HG02571 (cell line): ENCODE data around the gene ECE2.
A peak's percentile ranks its signal among the peaks of the same experiment; 100 is the strongest.
"Not testable (repeated sequence)": the region's sequence is repeated elsewhere in the genome, so short reads cannot be mapped to it uniquely, and the experiment has no call there.

Experiments
- ATAC-seq: cut with Tn5 transposase; IDR thresholded peaks from one replicate; pipeline ENCODE4 v1.9.1; 2021; ENCODE audit warnings: mild to moderate bottlenecking, moderate library complexity; ENCODE audit not compliant: unreplicated experiment

ECE2 gene

DNA sequence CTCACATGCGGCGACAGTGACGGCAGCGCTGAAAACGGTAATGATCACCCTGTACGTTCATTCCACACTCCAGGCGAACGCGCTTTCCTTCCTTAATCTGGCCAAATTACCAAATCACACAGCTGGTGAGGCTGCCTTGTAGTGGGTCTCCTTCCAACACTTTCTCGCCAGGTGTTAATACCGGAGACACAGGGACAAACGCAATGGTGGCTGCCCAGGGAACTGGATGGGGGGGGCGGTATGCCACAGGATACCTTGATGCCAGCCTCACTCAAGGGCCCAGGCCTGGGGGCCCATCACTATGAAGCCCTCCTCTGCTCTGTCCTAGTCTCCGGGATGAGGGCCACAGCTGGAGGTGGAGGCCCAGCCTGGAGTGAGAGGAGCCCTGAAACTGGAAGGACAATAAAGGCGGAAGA lies 13.1 kb upstream of the ECE2 start:
- ATAC-seq: no peak

DNA sequence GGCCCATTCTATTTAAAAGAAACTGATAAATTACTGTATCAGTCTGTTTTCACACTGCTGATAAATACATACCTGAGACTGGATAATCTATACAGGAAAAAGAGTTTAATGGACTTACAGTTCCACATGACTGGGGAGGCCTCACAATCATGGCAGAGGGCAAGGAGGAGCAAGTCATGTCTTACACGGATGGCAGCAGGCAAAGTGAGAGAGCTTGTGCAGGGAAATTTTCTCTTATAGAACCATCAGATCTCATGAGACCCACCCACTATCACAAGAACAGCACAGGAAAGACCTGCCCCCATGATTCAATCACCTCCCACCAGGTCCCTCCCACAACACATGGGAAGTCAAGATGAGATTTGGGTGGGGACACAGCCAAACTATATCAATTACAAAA lies 8.6 kb upstream of the ECE2 start:
- not testable (repeated sequence) for ATAC-seq

DNA sequence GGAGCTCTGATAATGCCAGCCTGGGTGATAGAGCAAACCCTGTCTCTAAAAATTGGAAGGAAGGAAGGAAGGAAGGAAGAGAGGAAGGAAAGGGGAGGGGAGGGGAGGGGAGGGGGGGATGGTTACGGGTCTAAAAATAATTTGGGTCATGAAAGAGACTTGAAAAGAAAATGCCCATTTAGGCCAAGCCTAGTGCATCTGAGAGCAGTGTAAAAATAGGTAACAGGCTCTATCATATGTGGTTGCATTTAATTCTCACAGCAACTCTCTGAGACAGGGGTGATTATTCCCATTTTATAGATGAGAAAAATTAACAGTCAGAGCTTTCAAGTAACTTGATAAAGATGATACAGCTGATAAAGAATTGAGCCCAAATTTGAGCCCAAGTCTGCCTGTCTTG lies 3.6 kb upstream of the ECE2 start:
- no peak for ATAC-seq

DNA sequence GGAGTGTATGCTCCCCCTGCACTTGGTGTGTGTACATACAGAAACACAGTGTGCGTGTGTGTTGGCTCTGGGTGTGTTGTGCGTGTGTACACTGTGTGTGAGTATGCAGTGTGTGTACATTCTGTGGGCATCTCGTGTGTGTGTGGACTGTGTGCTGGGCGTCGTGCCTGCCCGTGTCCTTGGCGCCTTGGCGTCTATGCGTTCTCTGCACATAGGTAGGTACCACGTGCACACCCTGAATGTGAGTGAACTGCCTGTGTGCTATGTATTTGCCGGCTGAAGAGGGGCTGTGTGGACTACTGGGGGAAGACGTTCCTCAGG lies 481 bp upstream of the ECE2 start:
- ATAC-seq: no peak

DNA sequence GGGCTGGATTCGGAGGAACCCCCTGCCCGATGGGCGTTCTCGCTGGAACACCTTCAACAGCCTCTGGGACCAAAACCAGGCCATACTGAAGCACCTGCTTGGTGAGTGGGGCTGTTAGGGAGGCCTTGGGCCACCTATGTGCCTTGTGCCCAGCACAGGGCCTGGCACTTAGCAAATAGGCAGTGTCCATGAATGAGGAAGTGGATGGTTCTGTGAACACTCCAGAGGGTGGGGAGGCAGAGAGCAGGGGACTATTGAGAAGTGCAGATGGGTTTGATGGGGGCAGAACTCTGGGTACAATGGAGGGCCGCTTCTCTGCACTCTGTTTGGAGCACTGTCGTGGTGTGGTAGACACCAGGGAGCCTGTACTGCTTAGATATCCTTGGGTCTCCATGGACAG lies 1.5 kb downstream of the ECE2 start:
- no peak for ATAC-seq

DNA sequence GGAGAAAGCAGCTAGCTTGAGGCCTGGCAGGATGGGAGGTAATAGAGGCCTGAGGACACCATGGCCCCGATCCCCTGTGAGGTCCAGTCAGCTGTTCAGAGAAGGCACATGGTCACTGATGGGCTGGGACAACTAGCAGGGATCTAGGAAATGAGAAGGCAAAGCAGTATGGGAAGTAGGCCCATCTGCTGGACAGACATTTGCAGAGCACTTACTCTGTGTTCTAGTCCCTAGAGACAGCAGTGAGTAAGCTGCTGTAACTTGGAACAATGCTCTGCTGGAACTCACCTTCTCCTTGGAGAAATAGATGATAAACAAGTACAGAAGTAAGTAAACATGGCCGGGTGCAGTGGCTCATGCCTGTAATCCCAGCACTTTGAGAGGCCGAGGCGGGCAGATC lies 7.1 kb downstream of the ECE2 start:
- ATAC-seq: no peak

DNA sequence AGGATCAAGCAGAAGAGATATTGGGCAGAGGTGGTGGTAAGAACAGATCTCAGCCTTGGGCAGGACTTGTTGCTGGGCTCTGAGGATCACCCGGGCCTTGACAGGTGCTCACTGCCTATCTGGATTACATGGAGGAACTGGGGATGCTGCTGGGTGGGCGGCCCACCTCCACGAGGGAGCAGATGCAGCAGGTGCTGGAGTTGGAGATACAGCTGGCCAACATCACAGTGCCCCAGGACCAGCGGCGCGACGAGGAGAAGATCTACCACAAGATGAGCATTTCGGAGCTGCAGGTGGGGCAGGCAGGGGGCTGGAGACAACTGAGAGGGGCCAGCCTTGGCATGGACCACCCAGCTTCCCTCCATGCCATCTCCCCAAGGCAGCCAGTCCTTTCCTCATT lies 7.9 kb downstream of the ECE2 start:
- no peak for ATAC-seq

DNA sequence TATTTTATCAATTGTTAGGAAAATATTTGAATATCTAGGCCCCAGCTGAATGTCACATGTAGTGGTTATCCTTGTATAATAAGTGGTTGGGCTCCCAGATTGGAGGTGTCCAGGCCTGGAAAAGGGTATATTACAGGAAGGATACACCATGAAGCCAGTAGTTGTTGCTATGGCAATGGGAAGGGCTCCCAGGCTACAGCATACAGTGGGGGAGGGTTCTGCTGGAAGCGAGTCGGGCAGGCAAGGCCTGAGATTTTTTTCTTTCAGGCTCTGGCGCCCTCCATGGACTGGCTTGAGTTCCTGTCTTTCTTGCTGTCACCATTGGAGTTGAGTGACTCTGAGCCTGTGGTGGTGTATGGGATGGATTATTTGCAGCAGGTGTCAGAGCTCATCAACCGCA lies 8.9 kb downstream of the ECE2 start:
- ATAC-seq: no peak

DNA sequence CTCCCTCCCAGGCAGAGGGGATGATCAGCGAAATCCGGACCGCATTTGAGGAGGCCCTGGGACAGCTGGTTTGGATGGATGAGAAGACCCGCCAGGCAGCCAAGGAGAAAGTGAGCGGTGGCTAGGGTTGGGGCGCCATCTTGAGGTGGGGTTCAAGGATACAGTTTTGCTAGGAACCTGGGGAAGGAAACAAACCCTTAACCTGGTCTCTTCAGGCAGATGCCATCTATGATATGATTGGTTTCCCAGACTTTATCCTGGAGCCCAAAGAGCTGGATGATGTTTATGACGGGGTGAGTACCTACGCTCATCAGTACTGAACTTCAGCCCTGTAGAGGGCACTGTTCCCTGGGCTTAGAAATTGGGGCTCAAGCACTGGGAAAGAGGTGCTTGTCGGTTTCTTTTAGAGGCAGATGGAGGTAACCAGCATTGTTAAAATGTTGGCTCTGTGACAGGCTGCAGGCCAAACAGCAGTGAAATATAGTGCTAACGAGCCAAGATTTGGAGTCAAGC lies 13.7 kb downstream of the ECE2 start:
- no peak for ATAC-seq

DNA sequence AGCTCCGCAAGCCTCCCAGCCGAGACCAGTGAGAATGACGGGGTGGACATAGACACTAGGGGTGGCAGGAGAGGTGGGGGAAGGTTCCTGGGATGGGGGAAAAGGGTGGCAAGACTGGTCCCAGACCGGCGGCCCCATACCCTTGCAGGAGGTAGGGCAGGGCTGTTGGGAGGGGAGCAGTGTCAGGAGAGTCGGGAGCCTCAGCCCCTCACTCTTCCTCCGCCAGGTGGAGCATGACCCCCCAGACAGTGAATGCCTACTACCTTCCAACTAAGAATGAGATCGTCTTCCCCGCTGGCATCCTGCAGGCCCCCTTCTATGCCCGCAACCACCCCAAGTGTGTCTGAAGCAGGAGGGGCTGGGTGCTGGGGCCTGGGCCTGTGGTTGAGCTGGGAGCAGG lies 14.5 kb downstream of the ECE2 start:
- no peak for ATAC-seq

DNA sequence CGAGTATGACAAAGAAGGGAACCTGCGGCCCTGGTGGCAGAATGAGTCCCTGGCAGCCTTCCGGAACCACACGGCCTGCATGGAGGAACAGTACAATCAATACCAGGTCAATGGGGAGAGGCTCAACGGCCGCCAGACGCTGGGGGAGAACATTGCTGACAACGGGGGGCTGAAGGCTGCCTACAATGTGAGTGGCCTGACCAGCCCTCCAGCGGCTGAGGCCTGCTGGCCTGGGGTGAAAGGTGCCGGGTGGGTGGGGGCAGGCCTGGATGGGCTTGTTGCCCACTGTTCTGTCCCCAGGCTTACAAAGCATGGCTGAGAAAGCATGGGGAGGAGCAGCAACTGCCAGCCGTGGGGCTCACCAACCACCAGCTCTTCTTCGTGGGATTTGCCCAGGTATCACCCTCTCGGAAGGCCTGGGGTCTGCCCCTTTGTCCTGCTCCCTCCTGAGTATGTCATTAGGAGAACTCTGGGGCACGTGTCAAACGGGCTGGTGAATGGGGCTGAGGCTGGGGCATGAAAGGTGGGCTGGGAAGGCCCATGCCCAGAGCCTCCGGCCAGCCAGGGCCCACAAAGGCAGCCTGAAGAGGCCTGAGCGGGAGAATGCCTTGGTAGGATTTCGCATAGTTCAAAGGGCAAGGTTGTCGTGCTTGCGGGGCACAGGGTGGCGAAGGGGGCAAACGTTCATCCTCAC lies 15.4 kb downstream of the ECE2 start:
- no peak for ATAC-seq

DNA sequence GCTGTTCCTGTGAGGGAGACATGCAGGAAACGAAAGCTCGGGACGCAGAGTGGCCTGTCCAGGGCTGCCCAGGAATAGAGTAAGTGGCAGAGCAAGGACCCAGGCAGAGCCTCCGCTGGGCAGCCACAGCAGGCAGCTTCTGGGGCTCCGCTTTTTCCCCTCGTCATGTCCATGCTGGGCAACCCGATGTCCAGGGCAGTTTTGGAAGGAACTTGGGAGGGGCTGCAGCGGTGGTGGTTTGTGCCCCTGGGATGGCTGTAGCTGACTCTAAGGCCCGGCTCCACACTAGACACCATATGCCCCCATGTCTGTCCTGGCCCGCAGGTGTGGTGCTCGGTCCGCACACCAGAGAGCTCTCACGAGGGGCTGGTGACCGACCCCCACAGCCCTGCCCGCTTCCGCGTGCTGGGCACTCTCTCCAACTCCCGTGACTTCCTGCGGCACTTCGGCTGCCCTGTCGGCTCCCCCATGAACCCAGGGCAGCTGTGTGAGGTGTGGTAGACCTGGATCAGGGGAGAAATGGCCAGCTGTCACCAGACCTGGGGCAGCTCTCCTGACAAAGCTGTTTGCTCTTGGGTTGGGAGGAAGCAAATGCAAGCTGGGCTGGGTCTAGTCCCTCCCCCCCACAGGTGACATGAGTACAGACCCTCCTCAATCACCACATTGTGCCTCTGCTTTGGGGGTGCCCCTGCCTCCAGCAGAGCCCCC lies 16.1 kb downstream of the ECE2 start:
- ATAC-seq: no peak

DNA sequence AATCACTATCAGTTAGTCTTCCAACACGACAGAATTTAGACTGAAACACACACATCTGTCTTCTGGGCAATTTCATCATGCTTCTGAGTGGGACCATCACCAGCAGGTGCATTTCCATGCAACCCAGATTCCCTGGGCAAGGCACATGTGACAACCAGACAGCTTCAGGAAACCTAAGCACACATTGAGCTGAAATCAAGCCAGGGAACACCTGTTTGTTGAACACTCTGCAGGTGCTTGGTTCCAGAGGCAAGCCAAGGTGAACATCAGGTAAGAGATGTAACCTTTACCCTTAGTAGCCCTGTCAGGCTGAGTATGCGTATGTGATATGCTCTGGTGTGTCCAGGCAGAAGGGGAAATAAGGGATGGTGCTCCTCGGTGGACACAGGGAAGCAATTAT lies 19.9 kb downstream of the ECE2 start:
- no peak for ATAC-seq

DNA sequence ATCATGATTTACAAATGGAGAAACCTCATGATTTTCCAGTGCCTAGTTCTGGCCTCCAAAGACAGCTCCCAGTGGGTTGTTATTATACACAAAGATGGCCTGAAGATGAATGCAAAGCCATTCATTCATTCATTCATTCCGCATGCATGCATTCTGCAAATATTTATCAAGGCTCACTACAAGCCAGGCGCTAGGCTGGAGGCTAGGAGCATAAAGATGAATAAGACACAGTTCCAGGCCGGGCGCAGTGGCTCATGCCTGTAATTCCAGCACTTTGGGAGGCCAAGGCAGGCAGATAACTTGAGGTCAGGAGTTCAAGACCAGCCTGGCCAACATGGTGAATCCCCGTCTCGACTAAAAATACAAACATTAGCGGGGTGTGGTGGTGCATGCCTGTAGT lies 20.8 kb downstream of the ECE2 start:
- ATAC-seq: no peak

DNA sequence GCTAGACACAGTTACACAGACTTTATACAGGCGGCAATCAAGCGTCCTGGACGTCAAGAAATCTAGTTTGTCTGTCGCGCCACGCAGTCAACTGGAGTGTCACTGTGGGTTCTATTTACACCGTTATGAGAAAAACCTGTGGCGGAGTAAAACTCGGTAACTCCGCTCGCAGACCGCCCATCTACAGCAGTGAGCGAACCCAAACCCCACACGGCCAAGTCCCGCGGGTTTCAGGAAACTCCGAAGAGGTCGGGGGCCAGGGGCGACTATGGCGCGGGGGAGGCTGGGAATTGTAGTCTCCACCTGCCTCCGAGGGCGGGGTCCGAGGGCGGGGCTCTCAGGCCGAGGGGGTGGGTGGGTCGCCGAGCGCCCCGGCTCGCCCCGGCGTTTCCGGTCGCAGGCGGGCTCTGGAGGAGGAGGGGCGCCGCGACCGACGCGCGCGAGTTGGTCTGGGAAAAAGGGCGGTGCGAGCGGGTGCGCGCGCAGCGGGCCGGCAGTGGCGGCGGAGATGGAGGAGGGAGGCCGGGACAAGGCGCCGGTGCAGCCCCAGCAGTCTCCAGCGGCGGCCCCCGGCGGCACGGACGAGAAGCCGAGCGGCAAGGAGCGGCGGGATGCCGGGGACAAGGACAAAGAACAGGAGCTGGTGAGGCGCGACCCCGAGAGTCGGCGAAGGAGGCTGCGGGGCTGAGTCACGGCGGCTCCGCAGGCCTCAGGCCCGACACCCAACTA lies 23.1 kb downstream of the ECE2 start, which contains the start of gene PSMD2:
TSS of gene PSMD2 (plus strand) at position 483 of the 729 bp plus-strand sequence. CDS start at position 509, 26 bp downstream.
- peak; percentile 88 for ATAC-seq

DNA sequence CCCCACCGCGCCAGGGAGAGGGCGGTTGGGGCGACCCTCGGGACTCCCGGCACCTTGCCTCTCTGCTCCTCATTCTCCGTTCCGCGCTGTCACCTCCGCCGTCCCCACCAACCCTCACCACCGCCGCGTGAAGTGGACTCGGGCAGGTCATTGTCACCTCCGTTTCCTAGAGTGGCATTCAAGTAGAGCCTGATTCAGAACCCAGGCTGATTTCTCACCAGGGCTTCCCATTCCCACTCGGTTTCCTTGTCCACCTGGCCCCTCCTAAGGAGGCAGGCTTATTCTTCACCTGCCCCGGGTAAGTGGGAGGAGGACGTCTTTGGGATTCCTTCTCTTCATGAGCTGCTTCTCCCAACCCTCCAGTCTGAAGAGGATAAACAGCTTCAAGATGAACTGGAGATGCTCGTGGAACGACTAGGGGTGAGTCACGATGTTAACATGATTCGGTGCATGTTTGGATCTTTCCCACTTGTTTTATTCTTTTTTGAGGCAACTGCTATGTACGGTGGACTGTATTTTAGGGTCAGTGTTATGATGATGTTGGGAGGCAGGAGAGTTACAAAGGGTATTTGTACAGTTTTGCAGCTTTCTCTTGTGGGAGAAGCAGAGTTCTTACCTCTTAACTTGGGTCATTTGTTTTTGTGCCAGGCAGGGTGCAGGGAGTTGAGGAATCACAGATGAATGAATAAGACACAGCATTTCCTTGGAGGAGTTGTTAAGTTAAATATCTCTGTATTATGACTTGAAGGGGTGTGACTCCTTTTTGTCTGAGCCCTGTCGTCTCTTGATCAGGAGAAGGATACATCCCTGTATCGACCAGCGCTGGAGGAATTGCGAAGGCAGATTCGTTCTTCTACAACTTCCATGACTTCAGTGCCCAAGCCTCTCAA lies 23.9 kb downstream of the ECE2 start:
- no peak for ATAC-seq

DNA sequence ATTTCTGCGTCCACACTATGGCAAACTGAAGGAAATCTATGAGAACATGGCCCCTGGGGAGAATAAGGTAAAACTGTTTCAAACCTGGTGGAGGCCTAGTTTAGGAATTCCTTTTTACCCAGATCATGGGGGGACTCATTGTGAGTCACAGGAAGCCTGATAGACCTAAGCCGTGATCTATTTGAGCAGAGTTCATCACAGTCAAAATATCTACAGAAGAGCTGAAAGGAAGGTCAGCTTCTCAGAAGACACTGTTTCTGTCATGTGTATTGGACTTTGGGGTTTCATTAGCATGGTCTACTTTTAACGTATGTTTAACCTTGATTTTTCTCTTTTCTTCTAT lies 24.5 kb downstream of the ECE2 start:
- no peak for ATAC-seq

DNA sequence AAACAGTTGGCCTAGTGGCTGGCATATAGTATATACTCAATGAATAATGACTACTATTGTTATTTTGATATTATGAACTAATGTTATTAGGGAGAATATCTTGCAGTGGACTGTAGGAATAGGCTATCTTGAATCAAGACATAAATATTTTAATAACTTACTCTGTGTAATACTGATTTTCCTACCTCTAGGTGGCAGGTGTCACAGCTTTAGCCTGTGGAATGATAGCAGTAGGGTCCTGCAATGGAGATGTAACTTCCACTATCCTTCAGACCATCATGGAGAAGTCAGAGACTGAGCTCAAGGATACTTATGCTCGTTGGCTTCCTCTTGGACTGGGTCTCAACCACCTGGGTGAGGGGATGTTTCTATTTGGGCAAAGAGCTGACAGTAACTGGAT lies 29.8 kb downstream of the ECE2 start:
- no peak for ATAC-seq

DNA sequence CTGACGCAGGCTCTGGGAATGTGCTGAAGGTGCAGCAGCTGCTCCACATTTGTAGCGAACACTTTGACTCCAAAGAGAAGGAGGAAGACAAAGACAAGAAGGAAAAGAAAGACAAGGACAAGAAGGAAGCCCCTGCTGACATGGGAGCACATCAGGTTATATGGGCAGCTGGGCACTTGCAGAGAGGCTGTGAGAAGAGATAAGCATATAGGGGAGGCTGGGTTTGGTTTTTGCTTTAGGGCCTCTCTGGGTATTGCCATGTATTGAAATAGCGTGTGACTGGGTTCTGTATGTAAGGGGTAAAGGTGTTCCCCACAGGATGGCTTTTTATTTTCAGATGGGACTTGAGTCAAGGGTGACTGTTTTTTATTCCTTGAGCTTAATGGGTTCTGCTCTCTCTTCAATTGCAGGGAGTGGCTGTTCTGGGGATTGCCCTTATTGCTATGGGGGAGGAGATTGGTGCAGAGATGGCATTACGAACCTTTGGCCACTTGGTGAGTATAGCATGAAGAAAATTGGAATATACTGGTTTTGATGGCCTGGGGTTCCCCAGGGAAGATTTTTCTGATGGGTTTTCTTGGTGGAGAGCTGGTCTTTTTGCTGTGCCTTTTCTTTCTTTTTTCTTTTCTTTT lies 30.6 kb downstream of the ECE2 start:
- ATAC-seq: no peak

DNA sequence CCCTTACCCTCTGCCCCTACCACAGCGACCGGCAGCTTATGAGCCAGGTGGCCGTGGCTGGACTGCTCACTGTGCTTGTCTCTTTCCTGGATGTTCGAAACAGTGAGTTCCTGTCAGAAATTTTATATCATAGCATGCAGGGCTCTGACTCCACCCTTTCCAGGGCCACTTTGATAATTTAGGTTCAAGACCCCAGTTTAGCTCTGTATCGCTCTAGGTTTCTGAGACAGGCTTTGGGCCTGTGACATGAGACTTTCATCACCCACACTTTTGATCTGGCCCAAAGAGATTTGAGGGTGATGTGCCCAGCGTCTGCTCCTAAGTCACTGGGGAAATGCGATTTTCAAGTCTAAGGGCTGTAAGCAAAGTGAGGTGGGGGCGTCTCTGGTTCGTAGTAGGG lies 32.1 kb downstream of the ECE2 start:
- ATAC-seq: no peak

DNA sequence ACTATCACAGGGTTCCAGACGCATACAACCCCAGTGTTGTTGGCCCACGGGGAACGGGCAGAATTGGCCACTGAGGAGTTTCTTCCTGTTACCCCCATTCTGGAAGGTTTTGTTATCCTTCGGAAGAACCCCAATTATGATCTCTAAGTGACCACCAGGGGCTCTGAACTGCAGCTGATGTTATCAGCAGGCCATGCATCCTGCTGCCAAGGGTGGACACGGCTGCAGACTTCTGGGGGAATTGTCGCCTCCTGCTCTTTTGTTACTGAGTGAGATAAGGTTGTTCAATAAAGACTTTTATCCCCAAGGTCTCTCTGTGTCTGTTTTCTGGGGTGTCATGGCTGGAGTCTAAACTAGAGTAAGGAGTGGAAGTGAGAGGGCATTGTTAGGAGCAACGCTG lies 32.9 kb downstream of the ECE2 start:
- no peak for ATAC-seq
